ENCODE results near the gene ZBTB25.

- TF ChIP-seq POLR2A (IDR thresholded peaks at IDR 0.05) = no peak
- TF ChIP-seq CTCF (IDR thresholded peaks at IDR 0.05) = no peak
- TF ChIP-seq POLR2AphosphoS5 (IDR thresholded peaks at IDR 0.05) = no peak
- TF ChIP-seq EP300 (IDR thresholded peaks at IDR 0.05; ENCODE audit: low read depth) = no peak
Observed at GRCh38 chr14:64509036-64509435, 5.4 kb upstream of the ZBTB25 start.

Measured in transverse colon (tissue), 4 donors.